Sigmoid colon (tissue), 4 donors: ENCODE data around the gene MGAT5.

Experiments
- EP300 ChIP-seq, 4 donors: sonication (generic); formaldehyde crosslinking; IDR thresholded peaks; one replicate each; pipeline ENCODE4 v1.6.1; 2017; ENCODE audit warnings: antibody characterized with exemption in 4 of 4
- POLR2A ChIP-seq, 2 donors: fragments of 450-650 bp; IDR thresholded peaks; one replicate each; pipeline ENCODE4 v1.6.1; 2016; ENCODE audit warnings: antibody characterized with exemption in 2 of 2, mild to moderate bottlenecking in 2 of 2, moderate library complexity in 2 of 2
- TF ChIP-seq, protein P1 (sequence below), 4 experiments: fragments of 450-650 bp in 3 of 4; fragments of 200-600 bp in 1 of 4; IDR thresholded peaks; one replicate each; pipeline ENCODE4 v1.5.1; 2016 to 2019; ENCODE audit warnings: antibody characterized with exemption in 4 of 4, mild to moderate bottlenecking in 3 of 4, moderate library complexity in 2 of 4

DNA sequence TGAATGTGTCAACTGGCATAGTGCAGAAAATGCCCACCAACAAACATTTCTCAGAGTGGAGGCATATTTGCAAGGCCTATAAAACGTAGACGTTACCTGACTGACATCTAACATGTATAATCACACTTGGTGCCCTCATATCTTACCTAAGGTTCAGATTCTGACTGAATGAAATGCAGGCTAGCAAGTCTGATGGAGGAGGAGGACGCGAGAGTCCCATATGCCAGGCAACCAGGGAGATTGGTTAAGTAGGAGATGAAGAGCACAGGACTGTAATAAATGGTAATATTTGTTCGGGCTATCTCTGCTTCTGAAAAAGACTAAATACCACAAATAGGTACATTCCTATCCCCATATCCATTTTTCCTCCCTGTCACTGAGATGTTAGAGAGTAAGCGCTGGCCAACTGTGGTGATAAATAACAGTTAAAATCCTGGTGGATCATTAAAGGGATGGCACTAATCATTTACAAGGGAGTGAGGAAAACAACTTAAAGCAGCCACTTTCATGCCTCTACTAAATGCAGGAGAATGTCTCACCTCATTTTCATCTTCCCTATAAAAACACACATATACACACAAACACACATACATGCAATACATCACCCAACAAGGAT, 247.7 kb downstream of the MGAT5 start:
- TF ChIP-seq, protein P1, sequence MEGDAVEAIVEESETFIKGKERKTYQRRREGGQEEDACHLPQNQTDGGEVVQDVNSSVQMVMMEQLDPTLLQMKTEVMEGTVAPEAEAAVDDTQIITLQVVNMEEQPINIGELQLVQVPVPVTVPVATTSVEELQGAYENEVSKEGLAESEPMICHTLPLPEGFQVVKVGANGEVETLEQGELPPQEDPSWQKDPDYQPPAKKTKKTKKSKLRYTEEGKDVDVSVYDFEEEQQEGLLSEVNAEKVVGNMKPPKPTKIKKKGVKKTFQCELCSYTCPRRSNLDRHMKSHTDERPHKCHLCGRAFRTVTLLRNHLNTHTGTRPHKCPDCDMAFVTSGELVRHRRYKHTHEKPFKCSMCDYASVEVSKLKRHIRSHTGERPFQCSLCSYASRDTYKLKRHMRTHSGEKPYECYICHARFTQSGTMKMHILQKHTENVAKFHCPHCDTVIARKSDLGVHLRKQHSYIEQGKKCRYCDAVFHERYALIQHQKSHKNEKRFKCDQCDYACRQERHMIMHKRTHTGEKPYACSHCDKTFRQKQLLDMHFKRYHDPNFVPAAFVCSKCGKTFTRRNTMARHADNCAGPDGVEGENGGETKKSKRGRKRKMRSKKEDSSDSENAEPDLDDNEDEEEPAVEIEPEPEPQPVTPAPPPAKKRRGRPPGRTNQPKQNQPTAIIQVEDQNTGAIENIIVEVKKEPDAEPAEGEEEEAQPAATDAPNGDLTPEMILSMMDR (IDR thresholded peaks at IDR 0.05): no peak
- TF ChIP-seq POLR2A (IDR thresholded peaks at IDR 0.05): no peak
- TF ChIP-seq EP300 (IDR thresholded peaks at IDR 0.05): no peak
